Stimulated activated CD4-positive, alpha-beta T cell treated with anti-CD3 and anti-CD28 coated beads, Interleukin-2, amount 100 ng/mL, for 4 hours (primary cell): ENCODE measurements around the gene EHBP1L1.
"Not testable (repeated sequence)": the region's sequence is repeated elsewhere in the genome, so short reads cannot be mapped to it uniquely, and the experiment has no call there.

Source experiments
- DNase-seq: peaks from one replicate; pipeline ENCODE4 v3.0.0-alpha.2; 2020; ENCODE audit warnings: low read depth

The EHBP1L1 gene

DNA sequence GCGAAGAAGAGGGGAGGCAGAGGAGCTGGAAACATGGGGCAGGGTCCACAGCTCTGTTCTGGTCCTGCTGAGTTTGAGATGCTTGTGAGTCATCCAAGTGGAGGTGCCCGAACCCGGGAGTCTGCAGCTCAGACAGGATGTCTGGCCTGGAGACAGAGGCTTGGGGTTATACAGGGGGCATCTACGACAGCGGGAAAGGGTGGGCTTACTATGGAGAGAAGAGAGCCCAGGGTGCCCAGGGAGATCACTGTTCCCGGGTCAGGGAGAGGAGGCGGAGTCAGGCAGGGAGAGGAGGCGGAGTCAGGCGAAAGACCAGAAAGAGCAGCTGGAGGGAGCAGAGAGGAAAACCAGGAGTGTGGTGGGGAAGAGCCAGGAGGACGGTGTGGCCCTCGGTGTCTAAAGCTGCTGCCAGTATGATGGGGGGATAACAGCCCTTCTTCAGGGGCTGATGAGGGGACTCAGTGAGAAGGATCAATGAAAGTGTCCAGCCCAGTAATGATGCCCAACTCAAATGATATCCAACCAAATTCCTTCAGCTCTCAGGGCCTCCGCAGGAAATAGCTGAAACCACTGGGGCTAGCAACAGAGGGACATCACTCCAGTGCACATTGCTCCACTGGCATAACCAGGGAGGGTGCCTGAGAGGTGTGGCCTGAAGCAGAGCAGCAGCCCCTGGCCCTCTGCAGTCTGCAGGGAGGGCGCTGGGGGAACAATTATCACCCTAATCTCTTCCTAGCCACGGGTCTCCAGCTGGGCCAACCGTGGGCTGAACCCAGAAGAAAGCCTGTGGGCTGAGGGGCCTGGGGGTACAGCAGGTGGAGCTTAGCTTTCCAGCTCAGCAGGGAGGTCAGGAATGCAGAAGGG, 15.1 kb upstream of the EHBP1L1 start:
- DNase-seq: no peak

DNA sequence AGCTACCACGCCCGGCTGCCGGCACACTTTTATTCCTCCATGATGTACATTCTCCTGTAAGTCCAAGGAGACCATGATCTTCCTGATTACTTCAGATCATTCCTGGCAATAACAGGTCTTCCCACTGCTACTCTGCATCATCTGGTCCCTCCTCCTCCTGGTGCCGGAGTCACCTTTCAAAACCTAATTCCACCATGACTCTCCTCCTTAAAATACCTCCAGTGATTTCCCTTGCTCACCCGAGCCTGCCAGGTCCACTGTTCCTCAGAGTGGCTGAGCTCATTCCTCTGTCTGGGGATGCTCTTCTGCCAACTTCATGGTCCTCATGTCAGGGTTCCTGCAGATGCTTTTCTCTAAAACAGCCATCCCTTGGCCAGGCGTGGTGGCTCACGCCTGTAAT, 13.8 kb upstream of the EHBP1L1 start:
- DNase-seq: no peak

GRCh38 chr11:65562788-65563187, 13.1 kb upstream of the EHBP1L1 start:
- no peak for DNase-seq

- DNase-seq: no peak
These were observed 12.3 kb upstream of the EHBP1L1 start for GRCh38 chr11:65563601-65564000.

DNA sequence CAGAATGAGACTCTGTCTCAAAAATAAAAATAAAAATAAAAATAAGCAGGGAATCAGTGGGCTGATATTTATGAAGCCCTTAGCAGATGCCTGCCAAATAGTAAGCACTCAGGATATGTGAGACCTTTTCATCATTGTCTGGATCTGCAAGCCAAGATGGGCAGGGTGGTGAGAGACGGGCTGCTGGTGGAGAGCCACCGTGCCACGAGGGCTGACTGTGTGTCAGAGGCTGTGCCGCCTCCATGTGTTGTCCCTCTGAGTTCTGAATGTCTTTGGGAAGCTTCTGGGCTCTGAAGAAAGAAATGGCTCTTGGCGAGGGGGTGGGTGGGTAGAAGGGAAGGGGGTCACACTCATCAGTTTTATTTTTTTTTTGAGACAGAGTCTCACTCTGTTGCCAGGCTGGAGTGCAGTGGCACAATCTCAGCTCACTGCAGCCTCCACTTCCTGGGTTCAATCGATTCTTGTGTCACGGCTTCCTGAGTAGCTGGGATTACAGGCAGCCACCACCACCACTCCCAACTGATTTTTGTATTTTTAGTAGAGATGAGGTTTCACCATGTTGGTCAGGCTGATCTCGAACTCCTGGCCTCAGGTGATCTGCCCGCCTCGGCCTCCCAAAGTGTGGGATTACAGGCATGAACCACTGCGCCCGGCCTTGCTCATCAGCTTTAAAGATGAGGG, 10.8 kb upstream of the EHBP1L1 start:
- not testable (repeated sequence) for DNase-seq

GRCh38 chr11:65565624-65566453, 10.0 kb upstream of the EHBP1L1 start:
- DNase-seq: no peak

- DNase-seq: no peak
These were observed 6.5 kb upstream of the EHBP1L1 start for GRCh38 chr11:65569164-65569972.

- DNase-seq: peak; percentile 98
These were observed 5.6 kb upstream of the EHBP1L1 start, which contains the start of gene ZNRD2 for GRCh38 chr11:65569973-65570918. Gene ZNRD2 (plus strand): TSS chr11:65570477. CDS start chr11:65570492, 15 bp downstream.

DNA sequence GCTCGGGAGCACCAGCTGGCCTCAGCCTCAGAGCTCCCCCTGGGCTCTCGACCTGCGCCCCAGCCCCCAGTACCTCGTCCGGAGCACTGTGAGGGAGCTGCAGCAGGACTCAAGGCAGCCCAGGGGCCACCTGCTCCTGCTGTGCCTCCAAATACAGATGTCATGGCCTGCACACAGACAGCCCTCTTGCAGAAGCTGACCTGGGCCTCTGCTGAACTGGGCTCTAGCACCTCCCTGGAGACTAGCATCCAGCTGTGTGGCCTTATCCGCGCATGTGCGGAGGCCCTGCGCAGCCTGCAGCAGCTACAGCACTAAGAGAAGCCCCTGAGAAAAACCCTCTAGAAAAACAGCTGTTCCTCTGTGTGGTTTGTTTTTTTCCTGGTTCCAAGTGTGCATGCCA, 4.4 kb upstream of the EHBP1L1 start:
- DNase-seq: no peak

- DNase-seq: no peak
These were observed 3.9 kb upstream of the EHBP1L1 start for GRCh38 chr11:65571940-65572339.

DNA sequence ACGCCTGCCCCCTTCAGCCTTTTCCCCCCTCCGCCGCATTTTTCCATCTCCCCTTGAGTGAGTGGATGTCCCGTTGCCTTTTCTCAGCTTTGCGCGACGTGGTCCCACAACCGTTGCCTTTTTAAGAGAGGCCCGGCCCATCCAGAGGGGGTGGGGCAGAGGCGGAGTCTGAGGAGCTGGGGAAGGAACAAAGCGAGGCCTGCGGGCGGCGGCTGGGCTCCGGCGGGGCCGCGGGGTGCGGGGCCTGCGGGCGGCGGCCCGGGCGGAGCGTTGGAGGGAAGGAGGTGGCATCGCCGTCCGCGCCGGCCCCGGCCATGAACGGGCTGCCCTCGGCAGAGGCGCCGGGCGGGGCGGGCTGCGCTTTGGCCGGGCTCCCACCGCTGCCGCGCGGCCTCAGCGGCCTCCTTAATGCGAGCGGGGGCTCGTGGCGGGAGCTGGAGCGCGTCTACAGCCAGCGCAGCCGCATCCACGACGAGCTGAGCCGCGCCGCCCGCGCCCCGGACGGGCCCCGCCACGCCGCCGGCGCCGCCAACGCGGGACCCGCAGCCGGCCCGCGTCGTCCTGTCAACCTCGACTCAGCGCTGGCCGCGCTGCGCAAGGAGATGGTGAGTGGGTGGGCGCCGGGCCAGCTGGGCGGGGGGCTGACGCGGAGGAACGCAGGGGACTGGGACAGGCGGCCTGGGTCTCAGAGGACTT, 3.3 kb upstream of the EHBP1L1 start, which contains the start of gene FAM89B:
Gene FAM89B, plus strand, starts transcription at position 183 of the 696 bp plus-strand sequence. Its CDS starts 132 bp downstream, at position 315.
- peak; percentile 84 for DNase-seq

DNA sequence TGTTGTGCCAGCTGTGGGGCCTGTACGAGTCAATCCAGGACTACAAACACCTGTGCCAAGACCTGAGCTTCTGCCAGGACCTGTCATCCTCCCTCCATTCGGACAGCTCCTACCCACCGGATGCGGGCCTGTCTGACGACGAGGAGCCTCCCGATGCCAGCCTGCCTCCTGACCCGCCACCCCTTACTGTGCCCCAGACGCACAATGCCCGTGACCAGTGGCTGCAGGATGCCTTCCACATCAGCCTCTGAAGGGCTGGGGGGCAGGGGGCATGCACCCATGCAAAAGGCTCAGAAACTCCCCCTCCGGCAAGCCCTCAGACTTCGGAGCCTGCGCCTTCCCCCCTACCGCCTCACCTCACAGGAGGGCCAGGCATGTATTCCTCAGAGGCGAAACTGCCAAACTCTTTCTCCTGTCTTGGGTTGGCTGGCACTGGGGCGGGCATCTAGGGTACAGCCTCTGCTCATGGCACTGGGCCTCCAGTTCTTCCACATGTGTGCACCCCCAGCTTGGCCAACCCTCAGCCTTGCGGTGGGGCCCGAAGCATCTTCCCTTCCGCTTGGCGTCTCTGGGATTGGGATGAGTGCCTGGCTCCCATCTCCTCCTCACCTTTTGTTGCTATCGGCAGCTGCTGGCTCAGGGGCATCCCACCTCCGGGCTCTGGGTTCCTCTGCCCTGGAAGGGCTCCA, 2.3 kb upstream of the EHBP1L1 start:
- no peak for DNase-seq

DNA sequence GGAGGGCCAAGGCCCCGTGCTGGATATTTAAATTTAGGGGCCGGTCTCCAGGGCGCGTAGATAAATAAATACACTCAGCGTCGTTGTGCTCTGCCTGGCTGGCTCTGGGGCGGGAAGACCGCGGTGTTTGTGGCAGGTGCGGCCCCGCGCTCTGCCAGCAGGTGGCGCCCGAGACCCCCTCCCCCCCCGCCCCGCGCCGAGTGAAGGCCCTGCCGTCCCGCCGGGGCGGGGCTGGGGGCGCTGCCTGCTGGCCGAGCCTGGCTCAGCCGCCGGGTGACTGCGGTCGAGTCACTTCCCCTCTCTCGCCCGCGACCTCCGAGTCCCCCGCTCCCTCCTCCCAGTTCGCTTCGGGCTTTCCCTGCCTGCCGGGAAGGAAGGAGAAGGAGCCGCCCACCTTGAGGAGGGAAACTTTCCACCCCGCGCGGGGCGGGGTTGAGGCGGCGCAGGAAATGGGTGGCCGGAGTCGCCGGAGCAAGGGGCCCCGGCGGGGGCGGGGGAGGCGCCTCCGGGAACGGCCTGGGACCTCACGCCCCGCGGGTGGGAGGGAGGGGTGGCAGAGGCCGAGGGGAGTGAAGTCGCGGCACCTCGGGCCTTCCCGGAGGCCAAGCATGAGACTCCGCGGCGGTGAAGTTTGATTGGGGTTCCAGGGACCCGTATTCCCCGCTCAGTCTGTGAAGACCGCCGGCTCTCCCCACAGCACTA, 1.6 kb upstream of the EHBP1L1 start:
- peak; percentile 78 for DNase-seq

GRCh38 chr11:65574811-65575567, 864 bp upstream of the EHBP1L1 start:
- no peak for DNase-seq

DNA sequence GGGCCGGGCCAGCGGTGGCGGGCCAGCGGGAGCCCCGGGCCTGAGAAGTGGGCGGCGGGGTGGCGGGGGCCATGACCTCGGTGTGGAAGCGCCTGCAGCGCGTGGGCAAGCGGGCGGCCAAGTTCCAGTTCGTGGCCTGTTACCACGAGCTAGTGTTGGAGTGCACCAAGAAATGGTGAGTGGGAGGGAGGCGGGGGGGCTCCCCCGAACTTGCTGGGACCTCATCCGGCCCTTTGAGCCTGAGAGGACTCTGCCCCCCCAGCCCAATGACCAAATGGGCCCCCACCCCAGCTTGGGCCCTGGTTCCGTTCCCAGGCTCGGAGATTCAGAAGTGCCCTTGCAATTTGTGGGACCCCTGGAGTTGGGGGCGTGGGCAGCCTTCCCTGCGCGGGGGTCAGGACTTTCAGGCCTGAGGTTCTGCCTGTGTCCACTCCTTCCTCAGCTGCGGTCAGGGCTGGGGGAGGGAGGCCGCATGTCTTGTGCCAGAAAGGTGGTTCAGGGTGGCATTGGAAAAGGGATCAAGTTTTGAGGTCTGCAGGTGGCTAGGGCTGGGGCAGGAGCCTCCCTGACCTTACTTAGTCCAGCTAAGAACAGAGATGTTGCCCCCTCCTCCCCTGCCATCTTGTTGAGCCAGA, 496 bp downstream of the EHBP1L1 start:
- no peak for DNase-seq

DNA sequence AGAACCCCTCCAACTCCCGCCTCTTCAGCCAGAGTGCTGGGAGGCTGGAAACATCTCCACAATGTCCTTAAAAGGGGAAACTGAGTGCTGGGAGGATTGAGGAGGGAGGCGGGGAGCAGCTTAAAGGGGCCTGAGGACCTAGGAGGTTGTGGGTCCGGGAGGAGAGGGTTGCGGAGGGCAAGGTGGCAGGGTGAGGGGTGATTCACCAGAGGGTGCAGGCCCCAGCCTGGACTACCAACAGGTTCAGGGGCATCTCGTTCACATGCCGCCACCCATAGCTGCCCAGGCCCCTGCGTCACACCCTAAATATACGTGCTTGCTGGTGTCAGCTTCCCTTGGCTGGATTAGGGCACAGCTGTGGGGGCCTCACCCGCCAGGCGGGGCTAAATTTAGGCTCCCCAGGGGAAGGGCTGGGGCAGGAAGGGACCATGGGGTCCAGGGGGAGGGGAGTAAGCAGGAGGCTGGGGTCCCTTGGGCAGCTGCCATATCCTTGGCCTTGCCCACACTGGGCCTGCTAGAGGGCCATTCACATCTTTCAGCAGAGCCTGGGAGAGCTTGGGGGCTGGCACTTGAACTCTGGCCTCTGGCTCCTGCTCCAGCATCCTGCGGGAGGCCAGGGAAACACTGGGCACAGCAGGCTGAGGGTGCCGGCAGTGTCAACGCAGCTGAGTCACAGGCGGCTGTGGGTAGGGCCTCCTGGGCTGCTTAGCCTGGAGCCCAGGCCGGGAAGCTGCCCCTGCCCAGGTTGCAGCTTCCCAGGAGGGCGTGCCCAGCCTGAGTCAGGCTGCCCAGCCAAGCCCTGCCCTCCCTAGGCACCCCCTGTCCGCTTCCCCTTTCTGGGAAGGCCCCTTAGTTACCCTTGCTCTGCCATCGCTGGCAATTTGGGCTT, 1.3 kb downstream of the EHBP1L1 start:
- DNase-seq: no peak
